ENCODE measurements around the gene ANKS1B.

ANKS1B gene

GRCh38 chr12:99450036-99450630 lies 534.6 kb downstream of the ANKS1B start:
- DNase-seq (ENCODE audit: low spot score), result no peak

DNA sequence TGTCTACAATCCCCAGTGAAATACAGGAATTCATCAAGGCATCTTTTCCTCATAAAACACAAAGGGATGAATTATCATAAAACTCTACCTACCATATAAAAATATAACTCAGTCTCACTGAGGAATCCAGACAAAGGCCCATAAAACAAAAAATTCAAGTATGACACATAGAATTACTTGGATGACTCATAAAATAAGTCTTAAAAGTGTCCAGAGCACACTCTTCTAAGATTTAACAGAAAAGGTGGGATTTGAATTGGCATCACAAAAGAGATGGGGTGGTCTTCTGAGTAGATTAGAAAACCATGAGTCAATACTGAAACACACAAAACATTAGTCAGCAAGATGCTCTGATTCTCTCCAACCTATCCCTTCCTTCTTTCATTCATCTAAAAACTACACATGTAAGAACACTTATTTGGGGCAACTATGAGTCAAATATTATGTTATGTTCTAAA lies 539.8 kb downstream of the ANKS1B start:
- DNase-seq (ENCODE audit: low spot score), result no peak

- no peak for DNase-seq (ENCODE audit: low spot score)
Observed at GRCh38 chr12:99442758-99443157, 542.0 kb downstream of the ANKS1B start.

GRCh38 chr12:99439399-99439798 lies 545.3 kb downstream of the ANKS1B start:
- DNase-seq (ENCODE audit: low spot score), result no peak

GRCh38 chr12:99436584-99436983 lies 548.2 kb downstream of the ANKS1B start:
- DNase-seq (ENCODE audit: low spot score), result no peak

DNA sequence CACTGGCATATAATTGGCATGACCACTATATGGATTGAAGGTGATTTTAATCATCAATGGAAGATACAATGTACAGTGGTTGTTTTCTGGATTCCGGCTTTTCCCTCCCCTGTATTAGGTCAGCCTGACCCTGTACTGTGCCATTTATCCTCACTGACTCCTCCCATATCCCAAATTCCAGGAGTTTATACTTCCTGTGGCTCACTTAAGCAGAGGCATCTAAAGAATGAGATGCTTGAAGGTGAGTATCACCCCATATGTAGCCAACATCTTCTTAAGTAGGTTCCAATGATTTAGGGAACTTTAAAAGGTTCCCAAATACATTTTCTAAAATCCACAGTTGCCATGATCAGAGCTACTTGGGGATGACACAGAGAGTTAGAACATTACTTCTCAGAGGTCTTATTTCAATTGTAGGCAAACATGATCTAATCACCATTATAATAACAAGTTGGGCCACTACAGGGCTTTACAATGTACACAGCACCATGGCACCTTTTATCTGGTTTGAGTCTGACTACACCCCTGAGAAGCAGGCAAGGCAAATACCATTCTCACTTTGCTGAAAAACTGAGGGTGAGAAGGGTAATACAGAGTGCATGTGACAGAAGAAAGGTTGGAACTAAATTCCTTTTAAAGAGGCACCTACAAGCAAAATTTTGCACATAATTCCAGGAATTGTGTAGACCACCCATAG lies 549.5 kb downstream of the ANKS1B start:
- no peak for DNase-seq (ENCODE audit: low spot score)

DNA sequence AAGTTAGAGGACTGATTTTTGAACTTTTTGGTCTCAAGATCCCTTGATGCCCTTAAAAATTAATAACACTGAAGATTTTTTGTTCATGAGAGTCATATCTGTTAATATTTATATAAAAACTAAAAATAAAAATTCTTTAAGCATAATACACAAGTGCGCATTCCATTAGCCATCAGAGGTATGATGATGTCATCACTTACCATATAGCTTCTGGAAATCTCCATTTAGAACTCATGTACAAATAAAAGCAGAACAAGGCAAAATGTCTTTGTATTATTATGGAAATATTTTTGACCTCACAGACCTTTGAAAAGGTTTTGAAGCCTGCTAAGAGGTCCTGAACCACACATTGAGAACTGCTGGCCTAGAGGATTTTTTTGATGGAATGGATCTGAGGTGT lies 551.6 kb downstream of the ANKS1B start:
- no peak for DNase-seq (ENCODE audit: low spot score)

- no peak for DNase-seq (ENCODE audit: low spot score)
Observed at GRCh38 chr12:99431203-99431602, 553.5 kb downstream of the ANKS1B start.

DNA sequence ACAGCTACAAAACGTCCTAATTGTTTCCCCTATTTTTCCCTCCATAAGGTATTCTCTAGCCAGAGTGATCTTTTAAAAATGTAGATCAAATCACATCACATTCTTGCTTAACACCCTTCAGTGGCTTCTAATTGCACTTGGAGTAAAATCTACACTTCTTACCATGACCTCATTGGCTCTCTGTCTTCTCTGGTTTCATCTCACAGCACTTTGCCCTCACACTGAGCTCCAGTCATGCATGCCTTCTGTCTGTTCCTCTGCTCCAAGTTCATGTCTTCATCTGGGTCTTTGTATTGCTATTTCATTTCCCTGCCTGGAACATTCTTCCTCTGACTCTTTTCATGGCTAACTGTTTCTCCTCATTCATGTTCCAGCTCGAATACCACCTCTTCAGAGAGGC lies 557.6 kb downstream of the ANKS1B start:
- no peak for DNase-seq (ENCODE audit: low spot score)

GRCh38 chr12:99418379-99418778 lies 566.4 kb downstream of the ANKS1B start:
- no peak for DNase-seq (ENCODE audit: low spot score)

GRCh38 chr12:99413751-99414150 lies 571.0 kb downstream of the ANKS1B start:
- DNase-seq (ENCODE audit: low spot score), result no peak

DNA sequence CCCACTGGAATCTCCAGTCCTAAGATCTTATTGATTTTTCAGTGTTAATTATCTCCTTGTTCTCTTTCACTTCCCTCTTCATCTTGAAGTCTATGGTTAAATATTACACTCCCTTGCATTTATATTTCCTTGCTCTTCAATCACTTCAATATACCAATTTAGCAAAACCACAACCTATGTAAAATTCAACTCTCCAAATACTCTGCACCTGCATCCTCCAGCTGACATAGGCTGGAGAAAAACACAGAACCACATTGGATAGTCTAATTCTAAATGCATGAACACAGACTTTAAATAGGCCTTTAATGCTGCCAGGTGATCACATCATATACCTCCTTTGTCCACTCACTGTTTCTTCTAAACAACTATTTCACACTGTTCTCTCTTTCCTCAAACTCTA lies 591.0 kb downstream of the ANKS1B start:
- no peak for DNase-seq (ENCODE audit: low spot score)

DNA sequence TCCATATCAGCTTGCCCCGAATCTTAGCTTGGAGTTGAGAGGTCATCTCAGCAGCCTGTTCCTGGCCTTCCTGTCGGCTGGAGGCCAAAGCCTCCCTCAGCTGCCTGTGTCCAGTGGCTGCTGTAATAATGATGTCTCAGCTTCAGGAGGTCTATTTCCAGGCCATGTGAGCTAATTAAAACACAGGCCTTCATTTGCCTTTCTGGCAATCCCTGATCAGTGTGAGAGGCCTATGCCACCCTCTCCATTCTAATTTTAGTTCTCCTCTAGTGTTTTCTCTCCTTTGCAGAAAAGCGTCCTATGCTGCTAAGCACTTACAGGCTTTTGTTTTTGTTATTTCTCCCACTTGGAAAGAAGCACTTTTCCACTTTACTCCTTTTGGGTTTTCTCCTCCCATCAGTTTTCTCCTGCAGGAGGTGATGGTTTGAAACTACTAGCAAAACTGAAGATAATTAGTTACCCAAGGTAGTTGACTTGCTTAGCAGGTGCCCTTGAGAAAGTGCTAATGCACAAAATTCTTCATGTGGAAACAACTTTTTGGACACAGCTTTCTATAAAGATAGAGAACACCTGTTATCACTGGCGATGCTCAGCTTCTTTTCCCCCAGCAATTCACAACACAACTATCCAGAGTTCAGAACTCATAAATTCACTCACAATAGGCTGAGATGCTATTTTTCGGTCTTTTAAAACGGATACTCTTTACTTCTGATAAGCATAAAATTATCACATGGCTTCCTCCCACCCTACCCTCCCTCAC lies 592.5 kb downstream of the ANKS1B start:
- no peak for DNase-seq (ENCODE audit: low spot score)

GRCh38 chr12:99390707-99391106 lies 594.0 kb downstream of the ANKS1B start:
- no peak for DNase-seq (ENCODE audit: low spot score)

GRCh38 chr12:99389751-99390150 lies 595.0 kb downstream of the ANKS1B start:
- DNase-seq (ENCODE audit: low spot score), result peak; percentile 11

DNA sequence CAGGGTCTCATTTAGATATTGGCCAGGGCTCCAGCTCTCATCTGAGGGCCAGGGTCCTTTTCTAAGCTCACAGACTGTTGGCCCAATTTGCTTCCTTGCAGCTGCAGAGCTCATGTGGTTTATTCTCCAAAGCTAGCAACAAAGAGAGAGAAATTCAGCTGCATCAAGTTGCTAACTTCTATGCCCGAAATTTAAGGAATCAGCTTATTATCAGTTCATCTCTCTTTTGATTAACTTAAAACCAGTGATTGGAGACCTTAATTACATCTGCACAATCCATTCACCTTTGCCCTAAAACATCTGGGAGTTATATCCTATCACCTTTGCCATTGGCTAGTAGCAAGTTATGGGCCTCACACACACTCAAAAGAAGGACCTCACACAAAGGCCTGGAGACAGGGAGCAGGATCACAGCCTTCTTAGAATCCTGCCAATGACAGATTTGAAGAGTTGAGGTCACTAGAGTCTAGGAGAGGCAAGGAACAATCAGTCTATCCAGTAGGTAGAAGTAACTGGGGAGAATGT lies 596.0 kb downstream of the ANKS1B start:
- no peak for DNase-seq (ENCODE audit: low spot score)

DNA sequence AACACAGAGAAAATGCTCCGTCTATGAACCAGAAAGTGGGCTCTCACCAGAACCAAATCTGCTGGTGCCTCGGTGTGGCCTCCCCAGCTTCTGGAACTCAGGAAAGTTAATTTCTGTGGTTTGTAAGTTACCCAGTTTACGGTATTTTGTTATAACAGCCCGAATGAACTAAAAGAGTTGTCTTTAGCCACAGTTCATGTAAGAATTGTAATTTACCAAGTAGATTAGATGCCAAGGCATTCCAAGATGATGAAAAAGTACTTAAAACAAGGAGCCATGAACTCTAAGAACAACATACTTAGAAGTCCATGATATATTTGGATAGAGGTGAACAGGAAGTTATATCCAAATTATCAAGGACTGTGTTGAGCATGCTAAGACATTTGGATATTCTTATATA lies 597.1 kb downstream of the ANKS1B start:
- no peak for DNase-seq (ENCODE audit: low spot score)

- no peak for DNase-seq (ENCODE audit: low spot score)
Observed at GRCh38 chr12:99386907-99387306, 597.8 kb downstream of the ANKS1B start.

DNA sequence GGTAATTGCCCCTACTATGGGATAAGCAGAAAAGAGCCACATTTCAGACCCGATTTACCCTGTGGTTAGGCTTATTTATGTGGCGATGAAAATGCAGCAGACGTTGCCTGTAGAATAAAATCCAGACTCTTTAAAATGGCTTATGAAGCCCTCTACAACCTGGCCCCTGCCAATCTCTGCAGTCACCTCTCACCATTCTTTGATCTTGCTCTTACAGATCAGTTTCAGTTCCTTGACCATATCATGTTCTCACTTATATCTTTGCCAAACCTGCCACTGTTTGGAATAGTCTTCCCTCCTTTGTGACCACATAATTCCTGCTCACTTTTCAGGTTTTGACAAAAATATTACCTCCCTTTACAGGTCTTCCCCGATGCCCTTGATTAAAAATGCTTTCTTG lies 601.5 kb downstream of the ANKS1B start:
- no peak for DNase-seq (ENCODE audit: low spot score)

DNA sequence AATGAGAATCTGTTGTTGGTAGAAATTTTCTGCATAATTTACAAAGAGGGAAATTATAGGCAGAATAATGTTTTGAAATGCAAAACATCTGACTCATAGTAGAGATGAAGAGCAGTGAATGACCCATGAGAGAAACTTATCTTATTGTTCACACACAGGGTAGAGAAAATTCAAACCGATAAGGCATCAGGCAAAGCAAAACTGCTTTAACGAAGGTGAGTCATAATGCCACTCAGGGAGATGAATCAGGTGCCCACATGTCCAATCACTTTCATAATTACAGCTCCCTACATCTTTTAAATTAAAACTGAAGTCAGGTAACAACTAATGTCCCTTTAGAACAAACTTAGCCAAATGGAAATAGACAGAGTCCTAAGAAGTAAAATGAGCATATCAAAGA lies 602.7 kb downstream of the ANKS1B start:
- no peak for DNase-seq (ENCODE audit: low spot score)

GRCh38 chr12:99380701-99381100 lies 604.0 kb downstream of the ANKS1B start:
- no peak for DNase-seq (ENCODE audit: low spot score)

DNA sequence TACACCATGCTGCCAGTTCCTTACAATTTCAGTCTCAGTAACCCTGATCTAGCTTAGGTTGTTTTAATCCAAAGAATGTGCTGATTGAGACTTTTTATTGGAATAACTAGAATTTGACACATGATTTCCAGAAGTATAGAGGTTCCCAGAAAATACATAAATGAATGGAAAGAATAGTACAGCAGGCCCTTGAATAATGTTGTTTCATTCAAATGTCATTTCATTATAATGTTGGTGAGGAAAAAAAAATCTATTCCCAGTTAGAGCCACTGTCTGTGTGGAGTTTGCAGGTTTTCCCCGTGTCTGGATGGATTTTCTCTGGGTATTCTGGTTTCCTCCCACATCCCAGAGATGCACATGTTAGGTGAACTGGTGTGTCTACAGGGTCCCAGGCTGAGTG lies 610.7 kb downstream of the ANKS1B start:
- DNase-seq (ENCODE audit: low spot score), result no peak
